A673 (cell line): ENCODE data around the gene EMID1.
A peak's percentile ranks its signal among the peaks of the same experiment; 100 is the strongest.

Experiments used
- EZH2 ChIP-seq: fragments of 200-600 bp; sonication (generic); IDR thresholded peaks from 2 replicates; pipeline ENCODE4 v1.6.1; 2017; ENCODE audit warnings: borderline replicate concordance, low read depth, mild to moderate bottlenecking, mixed read lengths, antibody characterized with exemption, low read length; ENCODE audit not compliant: poor library complexity, severe bottlenecking
- TF ChIP-seq, protein P1 (sequence below): fragments of 300-800, 200-600 bp; sonication (generic); conservative IDR thresholded peaks from 2 replicates; pipeline ENCODE4 v1.5.1; 2017; ENCODE audit warnings: low read depth, mild to moderate bottlenecking, antibody characterized with exemption, low read length, moderate library complexity, mixed read lengths

DNA sequence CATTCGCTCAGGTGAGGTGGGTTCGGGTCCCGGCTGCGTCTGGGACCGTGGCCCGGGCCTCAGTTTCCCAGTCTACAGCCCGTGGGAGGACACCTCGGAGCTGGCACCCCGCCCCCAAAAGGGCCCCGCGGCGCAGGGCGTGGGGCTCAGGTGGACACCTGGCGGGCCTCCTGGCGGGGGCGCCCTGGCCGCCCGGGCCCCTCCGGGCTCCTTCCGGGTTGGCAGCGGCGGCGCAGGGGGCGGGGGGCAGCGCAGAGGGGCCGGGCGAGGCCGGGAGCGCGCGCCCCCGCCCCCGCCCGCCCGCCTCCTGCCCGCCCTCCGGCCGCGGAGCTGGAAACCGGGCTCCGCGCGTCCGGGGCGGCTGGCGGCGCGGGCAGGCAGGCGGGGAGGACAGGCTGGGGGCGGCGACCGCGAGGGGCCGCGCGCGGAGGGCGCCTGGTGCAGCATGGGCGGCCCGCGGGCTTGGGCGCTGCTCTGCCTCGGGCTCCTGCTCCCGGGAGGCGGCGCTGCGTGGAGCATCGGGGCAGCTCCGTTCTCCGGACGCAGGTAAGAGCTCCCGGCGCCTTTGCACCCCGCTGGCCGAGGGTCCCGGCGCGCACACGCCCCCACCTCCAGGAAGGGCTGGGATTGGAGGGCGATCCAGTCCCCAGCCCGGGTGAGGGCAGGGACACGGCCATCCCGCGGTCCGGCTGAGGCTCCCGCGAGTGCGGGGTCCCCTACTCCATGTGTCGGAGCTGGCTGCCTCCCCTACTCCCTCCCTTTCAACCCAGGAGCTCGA, at the start of gene EMID1:
- TF ChIP-seq, protein P1, sequence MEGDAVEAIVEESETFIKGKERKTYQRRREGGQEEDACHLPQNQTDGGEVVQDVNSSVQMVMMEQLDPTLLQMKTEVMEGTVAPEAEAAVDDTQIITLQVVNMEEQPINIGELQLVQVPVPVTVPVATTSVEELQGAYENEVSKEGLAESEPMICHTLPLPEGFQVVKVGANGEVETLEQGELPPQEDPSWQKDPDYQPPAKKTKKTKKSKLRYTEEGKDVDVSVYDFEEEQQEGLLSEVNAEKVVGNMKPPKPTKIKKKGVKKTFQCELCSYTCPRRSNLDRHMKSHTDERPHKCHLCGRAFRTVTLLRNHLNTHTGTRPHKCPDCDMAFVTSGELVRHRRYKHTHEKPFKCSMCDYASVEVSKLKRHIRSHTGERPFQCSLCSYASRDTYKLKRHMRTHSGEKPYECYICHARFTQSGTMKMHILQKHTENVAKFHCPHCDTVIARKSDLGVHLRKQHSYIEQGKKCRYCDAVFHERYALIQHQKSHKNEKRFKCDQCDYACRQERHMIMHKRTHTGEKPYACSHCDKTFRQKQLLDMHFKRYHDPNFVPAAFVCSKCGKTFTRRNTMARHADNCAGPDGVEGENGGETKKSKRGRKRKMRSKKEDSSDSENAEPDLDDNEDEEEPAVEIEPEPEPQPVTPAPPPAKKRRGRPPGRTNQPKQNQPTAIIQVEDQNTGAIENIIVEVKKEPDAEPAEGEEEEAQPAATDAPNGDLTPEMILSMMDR = 0 out of 2 replicates have a peak, but pooled peaks have one; percentile 29
- no peak for TF ChIP-seq EZH2
